ENCODE measurements around the gene SYN1.
"Not testable (repeated sequence)": the region's sequence is repeated elsewhere in the genome, so short reads cannot be mapped to it uniquely, and the experiment has no call there.

Gene SYN1

DNA sequence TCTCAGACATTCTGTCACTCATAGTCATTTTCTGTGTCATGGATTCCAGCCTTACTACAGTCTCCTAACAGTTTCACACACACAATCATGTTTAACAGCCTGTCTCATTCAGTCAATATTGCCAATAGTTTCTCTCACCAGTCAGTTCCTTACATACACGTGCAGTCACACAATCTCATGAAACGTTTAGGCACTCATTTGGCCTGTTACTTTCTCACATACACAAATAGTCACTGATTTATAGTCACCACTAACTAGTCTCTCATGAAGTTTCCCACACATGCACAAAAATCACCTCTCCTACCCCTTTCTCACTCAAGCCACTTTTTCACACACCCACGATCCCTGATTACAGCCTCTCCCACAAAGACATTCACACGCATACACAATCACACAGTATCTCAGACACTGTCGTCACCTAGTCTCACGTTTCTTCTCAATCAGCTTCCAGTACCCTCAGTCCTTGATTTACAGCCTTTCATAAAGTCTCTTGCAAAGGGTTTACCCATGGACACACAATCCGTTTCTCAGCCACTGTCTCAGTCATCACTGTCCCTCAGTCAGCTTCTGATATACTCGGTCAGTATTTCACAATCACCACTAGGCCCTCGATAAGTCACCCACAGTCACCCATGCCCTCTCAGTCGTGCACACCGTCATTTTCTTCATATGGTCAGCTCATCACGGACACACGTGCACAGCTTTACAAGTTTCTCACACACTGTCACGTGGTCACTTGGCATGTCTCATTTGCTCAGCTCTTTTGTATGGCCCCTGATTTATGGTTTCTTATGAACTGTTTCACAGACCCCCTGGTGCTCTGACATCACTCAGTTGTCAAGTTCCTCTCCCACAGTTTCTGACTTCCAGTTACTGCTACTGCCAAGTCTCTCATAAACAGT is 14.3 kb upstream of the SYN1 start:
- no peak for DNase-seq (ENCODE audit: low spot score)

GRCh38 chrX:47632666-47633065 is 13.0 kb upstream of the SYN1 start:
- no peak for DNase-seq (ENCODE audit: low spot score)

GRCh38 chrX:47631676-47632075 is 12.0 kb upstream of the SYN1 start:
- no peak for DNase-seq (ENCODE audit: low spot score)

- no peak for DNase-seq (ENCODE audit: low spot score)
Observed at GRCh38 chrX:47629419-47630200, 10.0 kb upstream of the SYN1 start, which contains the start of gene CFP. TSS of gene CFP (minus strand) at chrX:47629930. CDS start at chrX:47629844, 86 bp downstream.

- no peak for DNase-seq (ENCODE audit: low spot score)
Observed at GRCh38 chrX:47628982-47629381, 9.3 kb upstream of the SYN1 start.

DNA sequence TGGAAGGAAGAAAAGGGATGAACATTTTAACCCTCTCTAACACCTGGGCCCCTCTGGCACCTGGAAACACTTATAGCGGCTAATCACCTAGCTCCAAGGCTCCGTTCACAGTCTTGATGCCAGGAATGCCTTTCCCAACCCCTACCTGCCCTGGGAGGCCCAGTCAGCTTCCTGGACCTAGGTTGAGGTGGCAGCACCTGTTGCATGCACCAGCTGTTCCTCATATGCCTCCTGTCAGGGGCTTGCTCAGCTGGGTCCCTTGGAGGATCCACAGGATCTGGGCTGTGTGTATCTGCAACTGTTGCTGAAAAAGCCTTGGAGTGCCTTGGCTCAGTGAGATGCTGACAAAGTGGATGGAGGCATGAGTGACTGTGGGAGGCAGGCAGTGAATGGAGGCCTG is 5.7 kb upstream of the SYN1 start:
- no peak for DNase-seq (ENCODE audit: low spot score)

- peak; percentile 24 for DNase-seq (ENCODE audit: low spot score)
Observed at GRCh38 chrX:47623540-47624027, 3.9 kb upstream of the SYN1 start.

GRCh38 chrX:47621851-47622250 is 2.2 kb upstream of the SYN1 start:
- no peak for DNase-seq (ENCODE audit: low spot score)

DNA sequence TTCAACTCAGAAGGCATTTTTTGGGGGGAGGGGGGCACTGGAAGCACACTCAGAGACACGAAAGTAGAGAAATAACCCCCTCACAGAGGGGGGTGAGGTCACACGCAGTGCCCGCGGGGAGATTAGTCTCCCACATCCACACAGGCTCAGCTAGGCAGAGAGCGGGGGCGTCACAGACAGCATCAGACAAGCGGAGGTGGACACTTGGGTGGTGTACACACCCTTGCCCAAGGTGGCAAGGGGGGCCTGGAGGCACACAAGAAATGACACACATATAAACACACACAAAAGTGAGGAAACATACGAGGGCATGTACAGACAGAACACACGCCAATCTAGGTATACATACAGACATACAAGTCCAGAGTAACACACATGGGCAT is 637 bp upstream of the SYN1 start:
- DNase-seq (ENCODE audit: low spot score), result no peak

DNA sequence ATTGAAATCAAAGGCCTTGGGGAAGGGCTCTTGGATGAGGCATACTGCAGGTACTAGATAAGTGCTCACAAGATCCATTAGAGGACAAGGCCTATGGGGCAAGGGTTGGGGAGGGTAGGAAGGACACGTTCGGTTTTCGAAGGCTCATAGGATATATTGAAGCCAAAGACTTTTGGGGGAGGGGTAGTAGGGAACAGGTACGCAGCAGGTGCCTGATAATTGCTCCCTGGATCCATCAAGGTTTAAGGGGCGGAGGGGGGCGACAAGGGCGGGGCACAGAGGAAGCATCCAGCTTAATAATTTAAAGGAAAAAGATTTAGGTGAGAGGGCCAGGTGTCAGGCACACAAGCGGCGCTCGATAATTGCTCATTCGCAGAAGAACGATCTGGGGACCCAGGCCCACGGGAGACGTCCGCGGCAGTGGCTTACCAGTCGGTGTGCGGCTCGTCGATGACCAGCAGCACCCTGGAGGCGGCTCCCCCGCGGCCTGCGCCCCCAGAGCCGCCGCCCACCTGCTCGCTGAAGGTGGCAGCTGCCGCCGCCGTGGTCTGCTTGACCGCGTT is 653 bp downstream of the SYN1 start:
- DNase-seq (ENCODE audit: low spot score), result no peak

GRCh38 chrX:47614618-47615017 is 5.0 kb downstream of the SYN1 start:
- DNase-seq (ENCODE audit: low spot score), result no peak

DNA sequence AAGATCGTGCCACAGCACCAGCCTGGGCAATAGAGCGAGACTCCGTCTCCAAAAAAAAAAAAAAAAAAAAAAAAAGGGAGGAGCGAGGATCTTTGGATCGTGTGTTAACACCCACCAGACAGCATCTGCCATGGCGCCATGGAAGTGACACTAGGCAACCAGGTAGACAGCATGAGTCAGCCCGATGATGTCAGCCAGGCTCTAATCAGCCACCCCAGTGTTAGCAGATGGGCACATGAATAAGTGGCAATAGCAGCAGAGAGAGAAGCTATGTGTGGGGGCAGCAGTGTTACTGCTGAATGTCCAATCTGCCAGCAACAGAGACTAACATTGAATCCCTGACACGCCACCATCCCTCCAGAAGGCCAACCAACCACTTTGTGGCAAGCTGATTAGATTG is 6.6 kb downstream of the SYN1 start:
- no peak for DNase-seq (ENCODE audit: low spot score)

DNA sequence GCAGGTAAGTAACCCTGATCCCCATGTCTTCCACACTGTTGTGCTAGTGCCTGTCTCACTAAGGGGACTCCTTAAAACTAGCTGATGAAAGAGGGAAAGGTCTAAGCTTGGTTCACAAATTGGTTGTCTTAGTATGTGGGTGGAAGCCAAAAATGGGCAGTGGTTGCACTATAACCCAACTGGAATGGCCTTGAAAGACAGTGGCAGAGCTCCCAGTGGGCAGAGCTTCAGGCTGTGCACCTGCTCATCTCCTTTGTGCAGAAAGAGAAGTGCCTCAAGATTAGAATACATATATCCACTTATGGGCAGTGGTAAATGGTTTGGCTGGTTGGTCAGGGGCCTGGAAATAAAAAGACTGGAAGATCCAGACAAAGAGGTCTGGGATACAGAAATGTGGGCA is 7.2 kb downstream of the SYN1 start:
- no peak for DNase-seq (ENCODE audit: low spot score)

- no peak for DNase-seq (ENCODE audit: low spot score)
Observed at GRCh38 chrX:47611926-47612325, 7.7 kb downstream of the SYN1 start.

DNA sequence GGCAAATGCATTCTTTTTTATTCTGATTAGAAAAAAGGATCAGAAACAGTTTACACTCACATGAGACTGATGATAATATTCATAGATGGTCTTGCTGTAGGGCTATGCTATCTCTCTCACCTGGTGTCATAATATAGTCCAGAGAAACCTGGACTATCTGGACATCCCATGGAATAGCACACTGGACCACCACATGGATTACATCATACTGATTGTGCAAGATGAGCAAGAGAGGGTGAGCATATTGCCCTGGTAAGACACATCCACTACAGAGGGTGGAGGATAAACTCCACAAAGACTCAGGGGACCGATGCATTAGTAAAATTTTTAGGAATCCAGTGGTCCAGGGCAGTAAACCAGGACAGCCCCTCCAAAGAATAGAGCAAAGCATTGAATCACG is 8.2 kb downstream of the SYN1 start:
- DNase-seq (ENCODE audit: low spot score), result no peak

- no peak for DNase-seq (ENCODE audit: low spot score)
Observed at GRCh38 chrX:47610511-47610910, 9.1 kb downstream of the SYN1 start.

DNA sequence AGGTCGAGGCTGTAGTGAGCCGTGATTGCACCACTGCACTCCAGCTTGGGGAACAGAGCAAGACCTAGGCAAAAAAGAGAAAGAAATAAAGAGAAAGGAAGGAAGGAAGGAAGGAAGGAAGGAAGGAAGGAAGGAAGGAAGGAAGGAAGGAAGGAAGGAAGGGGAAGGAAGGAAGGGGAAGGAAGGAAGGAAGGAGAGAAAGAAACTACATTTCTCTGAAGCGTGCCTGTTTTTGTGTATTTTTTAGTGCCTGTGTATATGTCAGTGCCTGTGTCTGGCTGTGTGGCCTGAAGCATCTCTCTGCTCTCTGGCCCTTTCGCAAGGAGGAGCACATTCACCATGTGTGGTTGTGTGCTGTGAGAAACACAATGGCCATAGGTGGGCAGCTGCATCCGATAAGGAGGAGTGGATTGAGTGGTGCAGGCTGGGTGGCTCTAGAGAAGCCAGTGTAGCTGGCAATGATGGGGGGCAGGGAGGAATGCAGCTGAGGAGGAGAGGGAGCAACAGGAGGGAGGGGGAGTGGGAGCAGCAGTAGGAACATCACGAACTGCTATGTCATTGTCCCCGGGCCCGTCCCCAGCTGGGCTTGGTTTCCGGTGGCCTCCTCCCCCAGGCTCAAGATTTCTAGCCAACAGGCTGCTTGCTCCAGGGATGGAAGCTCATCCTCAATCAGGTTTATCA is 11.4 kb downstream of the SYN1 start:
- DNase-seq (ENCODE audit: low spot score), result no peak

GRCh38 chrX:47607091-47607490 is 12.6 kb downstream of the SYN1 start:
- no peak for DNase-seq (ENCODE audit: low spot score)

DNA sequence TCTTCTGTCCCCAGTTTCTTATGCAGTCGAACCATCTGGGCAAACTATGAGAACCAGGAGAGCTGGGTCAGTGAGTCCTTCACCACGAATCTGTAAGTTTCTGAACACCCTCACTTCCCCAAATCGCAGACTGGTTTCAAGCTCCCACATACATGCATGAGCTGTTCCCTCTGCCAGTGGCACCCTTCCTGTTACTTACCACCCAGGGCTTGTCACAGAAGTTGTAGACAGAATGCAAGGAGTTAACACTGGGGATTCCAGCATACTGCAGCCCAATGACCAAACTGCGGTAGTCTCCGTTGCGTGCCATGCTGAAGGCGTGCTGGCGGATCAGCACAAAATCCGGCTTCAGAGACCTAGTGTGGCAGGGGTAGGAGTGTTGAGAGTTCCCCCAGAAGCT is 14.6 kb downstream of the SYN1 start:
- no peak for DNase-seq (ENCODE audit: low spot score)

GRCh38 chrX:47603125-47603524 is 16.5 kb downstream of the SYN1 start:
- not testable (repeated sequence) for DNase-seq (ENCODE audit: low spot score)

DNA sequence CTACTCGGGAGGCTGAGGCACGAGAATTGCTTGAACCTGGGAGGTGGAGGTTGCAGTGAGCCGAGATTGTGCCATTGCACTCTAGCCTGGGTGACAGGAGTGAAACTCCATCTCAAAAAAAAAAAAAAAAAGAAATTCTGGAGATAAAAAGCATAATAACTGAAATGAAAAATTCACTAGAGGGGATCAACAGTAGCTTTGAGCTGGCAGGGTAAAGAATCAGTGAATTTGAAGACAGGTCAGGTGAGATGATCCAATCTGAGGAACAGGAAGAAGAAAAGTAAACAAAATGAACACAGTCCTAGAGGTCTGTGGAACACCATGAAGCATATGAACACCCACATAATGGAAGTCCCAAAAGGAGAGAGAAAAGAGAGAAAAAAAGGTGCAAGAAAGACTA is 22.4 kb downstream of the SYN1 start:
- DNase-seq (ENCODE audit: low spot score), result no peak

GRCh38 chrX:47596256-47596655 is 23.4 kb downstream of the SYN1 start:
- DNase-seq (ENCODE audit: low spot score), result no peak
